PFSK-1 (cell line): ENCODE data around the gene ATF7.

ENCODE experiments used
- FOXP2 ChIP-seq: optimal IDR thresholded peaks from 2 replicates; pipeline ENCODE3; 2011; ENCODE audit warnings: borderline replicate concordance, control low read depth, inconsistent platforms; ENCODE audit not compliant: insufficient read depth; ENCODE audit errors: extremely low read length, extremely low read depth
- POLR2AphosphoS5 ChIP-seq: IDR thresholded peaks from 2 replicates; pipeline ENCODE4 v1.6.1; 2012; ENCODE audit warnings: low read depth, mild to moderate bottlenecking, control low read depth, low read length, moderate library complexity
- REST ChIP-seq, 2 experiments: IDR thresholded peaks; 2 replicates each; pipeline versions ENCODE4 v1.6.1 to v1.8.0; 2011 to 2012; ENCODE audit warnings: low read depth in 2 of 2, low read length in 2 of 2, control low read depth in 1 of 2, inconsistent platforms in 1 of 2, mild to moderate bottlenecking in 1 of 2, moderate library complexity in 1 of 2; ENCODE audit not compliant: insufficient read depth in 1 of 2
- TAF1 ChIP-seq: IDR thresholded peaks from 2 replicates; pipeline ENCODE4 v1.6.1; 2012; ENCODE audit warnings: low read length, control low read depth, borderline replicate concordance; ENCODE audit not compliant: insufficient read depth

- TF ChIP-seq POLR2AphosphoS5 (no peak), FOXP2 (no peak), REST (IDR thresholded peaks at IDR 0.05; ENCODE audit: insufficient read depth in 1 of 2, low read depth in 2 of 2, low read length in 2 of 2) (no peak), TAF1 (no peak)
Measured at GRCh38 chr12:53664936-53665335, 38.8 kb upstream of the ATF7 start.
